K562 (cell line): Measurements from ENCODE around the gene CD300C.

Source experiments
- ELF1 ChIP-seq: fragments of 200-800 bp; sonication (Bioruptor generic); IDR thresholded peaks from 2 replicates; pipeline ENCODE4 v1.6.1; 2016; ENCODE audit warnings: missing genetic modification characterization, missing compliant biosample characterization
- HNRNPL ChIP-seq: fragments of 200-400 bp; formaldehyde crosslinking; IDR thresholded peaks from 2 replicates; pipeline ENCODE4 v1.6.1; 2017; ENCODE audit warnings: low read depth, mild to moderate bottlenecking, low read length
- MTA1 ChIP-seq: fragments of 450-650 bp; IDR thresholded peaks from 2 replicates; pipeline ENCODE4 v1.6.1; 2017; ENCODE audit warnings: borderline replicate concordance
- NR1H2 ChIP-seq: sonication (generic); formaldehyde crosslinking; IDR thresholded peaks from 2 replicates; pipeline ENCODE4 v1.4.0; 2020; ENCODE audit warnings: mild to moderate bottlenecking, missing genetic modification reagents
- POLR2A ChIP-seq: fragments of 450-650 bp; conservative IDR thresholded peaks from 2 replicates; pipeline ENCODE4 v1.6.1; 2016
- POLR2AphosphoS5 ChIP-seq: IDR thresholded peaks from 2 replicates; pipeline ENCODE4 v1.6.1; 2011; ENCODE audit warnings: mild to moderate bottlenecking, low read depth, low read length, moderate library complexity; ENCODE audit not compliant: control insufficient read depth, insufficient read depth
- REST ChIP-seq, 2 experiments: fragments of 450-650 bp; formaldehyde crosslinking in 1 of 2; IDR thresholded peaks; 2 replicates each; pipeline versions ENCODE4 v1.4.0 to v1.6.1; 2014 to 2020; ENCODE audit warnings: mild to moderate bottlenecking in 2 of 2, borderline replicate concordance in 1 of 2, low read depth in 1 of 2
- SRSF1 ChIP-seq: fragments of 200-400 bp; formaldehyde crosslinking; IDR thresholded peaks from 2 replicates; pipeline ENCODE4 v1.6.1; 2017; ENCODE audit warnings: mild to moderate bottlenecking, low read depth, low read length, moderate library complexity
- ZEB2 ChIP-seq: fragments of 450-650 bp; IDR thresholded peaks from 2 replicates; pipeline ENCODE4 v1.6.1; 2016
- ZNF140 ChIP-seq: fragments of 250-450 bp; sonication (Bioruptor Pico); IDR thresholded peaks from 2 replicates; pipeline ENCODE4 v1.8.0; 2021; ENCODE audit warnings: moderate library complexity, mild to moderate bottlenecking, inconsistent platforms
- TF ChIP-seq, protein P1 (sequence below): sonication (generic); formaldehyde crosslinking; IDR thresholded peaks from 2 replicates; pipeline ENCODE4 v1.8.0; 2023; ENCODE audit warnings: mild to moderate bottlenecking, missing genetic modification reagents

- no peak for TF ChIP-seq POLR2A
- TF ChIP-seq ZEB2, result no peak
- TF ChIP-seq, protein P1, sequence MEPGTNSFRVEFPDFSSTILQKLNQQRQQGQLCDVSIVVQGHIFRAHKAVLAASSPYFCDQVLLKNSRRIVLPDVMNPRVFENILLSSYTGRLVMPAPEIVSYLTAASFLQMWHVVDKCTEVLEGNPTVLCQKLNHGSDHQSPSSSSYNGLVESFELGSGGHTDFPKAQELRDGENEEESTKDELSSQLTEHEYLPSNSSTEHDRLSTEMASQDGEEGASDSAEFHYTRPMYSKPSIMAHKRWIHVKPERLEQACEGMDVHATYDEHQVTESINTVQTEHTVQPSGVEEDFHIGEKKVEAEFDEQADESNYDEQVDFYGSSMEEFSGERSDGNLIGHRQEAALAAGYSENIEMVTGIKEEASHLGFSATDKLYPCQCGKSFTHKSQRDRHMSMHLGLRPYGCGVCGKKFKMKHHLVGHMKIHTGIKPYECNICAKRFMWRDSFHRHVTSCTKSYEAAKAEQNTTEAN (CRISPR knock-in tag), result no peak
- TF ChIP-seq MTA1, result no peak
- no peak for TF ChIP-seq NR1H2 (CRISPR knock-in tag)
- no peak for TF ChIP-seq REST (IDR thresholded peaks at IDR 0.05; ENCODE audit: borderline replicate concordance)
- no peak for TF ChIP-seq REST (CRISPR knock-in tag; IDR thresholded peaks at IDR 0.05; ENCODE audit: low read depth)
- no peak for TF ChIP-seq POLR2AphosphoS5
- no peak for TF ChIP-seq SRSF1
- TF ChIP-seq ELF1, result no peak
- no peak for TF ChIP-seq ZNF140 (CRISPR knock-in tag)
- TF ChIP-seq HNRNPL, result no peak
These were observed 9.0 kb downstream of the CD300C start for GRCh38 chr17:74536890-74537289.
